Stimulated activated naive B cell treated with anti-CD40 and anti-IgM and Interleukin-4, amounts not matched to agents 10 μg/mL and 1 μg/mL and 100 μg/mL, for 72 hours (primary cell): ENCODE data around the gene SCARB2.
"Not testable (repeated sequence)": the region's sequence is repeated elsewhere in the genome, so short reads cannot be mapped to it uniquely, and the experiment has no call there.

Experiments used
- ATAC-seq, 2 donors: fragments of 150-1000 bp; cut with Tn5 transposase; replicated peaks; 2 replicates each; pipeline ENCODE4 v1.10.0; 2021; ENCODE audit warnings: moderate library complexity in 1 of 2
- DNase-seq: peaks from one replicate; pipeline ENCODE4 v3.0.0; 2021
- H3K27ac Mint-ChIP-seq: one replicate; pipeline ENCODE4 v1.8.0; 2022; ENCODE audit warnings: mild to moderate bottlenecking, mixed read lengths
- H3K27me3 Mint-ChIP-seq, 2 donors: one replicate each; pipeline ENCODE4 v1.8.0; 2022; ENCODE audit warnings: mixed read lengths in 2 of 2
- H3K36me3 Mint-ChIP-seq, 2 donors: one replicate each; pipeline ENCODE4 v1.8.0; 2022; ENCODE audit warnings: mixed read lengths in 2 of 2, mild to moderate bottlenecking in 1 of 2
- H3K4me1 Mint-ChIP-seq, 2 donors: one replicate each; pipeline ENCODE4 v1.8.0; 2022; ENCODE audit warnings: mixed read lengths in 2 of 2, mild to moderate bottlenecking in 1 of 2
- H3K4me3 Mint-ChIP-seq, 2 donors: one replicate each; pipeline ENCODE4 v1.8.0; 2022; ENCODE audit warnings: mild to moderate bottlenecking in 2 of 2, mixed read lengths in 2 of 2, moderate library complexity in 1 of 2
- H3K9me3 Mint-ChIP-seq, 2 donors: one replicate each; pipeline ENCODE4 v1.8.0; 2022; ENCODE audit warnings: mixed read lengths in 2 of 2, mild to moderate bottlenecking in 1 of 2

The SCARB2 gene

GRCh38 chr4:76213415-76214176 is at the start of gene SCARB2:
Gene SCARB2, minus strand, starts transcription at chr4:76213824. Its CDS starts 281 bp downstream, at chr4:76213543.
- Mint-ChIP-seq H3K4me3 (peak within 1 kb of the TSS; percentile 89 to 91), H3K4me1 (peaks cover 36 to 57% of the 10 kb centered on the region in 2 donors), H3K27me3 (no peaks in the 10 kb centered on the region), H3K27ac (peak within 1 kb of the TSS; percentile 92), H3K9me3 (no peaks in the 10 kb centered on the region), H3K36me3 (no peaks in the 10 kb centered on the region)
- DNase-seq (peak; percentile 70), ATAC-seq (peak; percentile 75)

- Mint-ChIP-seq H3K4me3 (no peak overlapping the region), H3K4me1 (no peaks in the 10 kb centered on the region), H3K27me3 (peaks cover 12 to 14% of the 10 kb centered on the region in 2 donors), H3K27ac (no peak overlapping the region), H3K36me3 (no peaks in the 10 kb centered on the region), H3K9me3 (no peaks in the 10 kb centered on the region)
- DNase-seq (no peak), ATAC-seq (no peak)
Observed at GRCh38 chr4:76260571-76260970, 46.9 kb upstream of the SCARB2 start.

- Mint-ChIP-seq H3K27ac (no peak overlapping the region), H3K4me1 (no peaks in the 10 kb centered on the region), H3K36me3 (peaks cover 0 to 3% of the 10 kb centered on the region in 2 donors), H3K4me3 (no peak overlapping the region), H3K9me3 (no peaks in the 10 kb centered on the region), H3K27me3 (peaks cover 30 to 38% of the 10 kb centered on the region in 2 donors)
- DNase-seq (no peak), ATAC-seq (no peak)
Observed at GRCh38 chr4:76257824-76258223, 44.2 kb upstream of the SCARB2 start.

GRCh38 chr4:76256968-76257367 is 43.3 kb upstream of the SCARB2 start:
- Mint-ChIP-seq H3K27ac (no peak overlapping the region), H3K9me3 (no peaks in the 10 kb centered on the region), H3K4me3 (no peak overlapping the region), H3K36me3 (peaks cover 0 to 3% of the 10 kb centered on the region in 2 donors), H3K27me3 (peaks cover 38 to 46% of the 10 kb centered on the region in 2 donors), H3K4me1 (no peaks in the 10 kb centered on the region)
- DNase-seq, result no peak
- no peak for ATAC-seq

- Mint-ChIP-seq H3K36me3 (peaks cover 0 to 3% of the 10 kb centered on the region in 2 donors), H3K4me3 (no peak overlapping the region), H3K9me3 (no peaks in the 10 kb centered on the region), H3K4me1 (peaks cover 4 to 6% of the 10 kb centered on the region in 2 donors), H3K27me3 (peaks cover 45 to 54% of the 10 kb centered on the region in 2 donors), H3K27ac (no peak overlapping the region)
- DNase-seq, result no peak
- ATAC-seq, result no peak
Observed at GRCh38 chr4:76256032-76256431, 42.4 kb upstream of the SCARB2 start.

- Mint-ChIP-seq H3K27ac (no peak overlapping the region), H3K4me1 (peaks cover 4 to 8% of the 10 kb centered on the region in 2 donors), H3K4me3 (no peak overlapping the region), H3K36me3 (peaks cover 0 to 3% of the 10 kb centered on the region in 2 donors), H3K9me3 (no peaks in the 10 kb centered on the region), H3K27me3 (peaks cover 51 to 71% of the 10 kb centered on the region in 2 donors)
- ATAC-seq (no peak), DNase-seq (no peak)
Observed at GRCh38 chr4:76253511-76253910, 39.9 kb upstream of the SCARB2 start.

- no peak overlapping the region for H3K27ac Mint-ChIP-seq
- peaks cover 46 to 73% of the 10 kb centered on the region in 2 donors for H3K27me3 Mint-ChIP-seq
- H3K4me1 Mint-ChIP-seq, result peaks cover 4 to 8% of the 10 kb centered on the region in 2 donors
- no peaks in the 10 kb centered on the region for H3K9me3 Mint-ChIP-seq
- DNase-seq, result no peak
- no peak overlapping the region for H3K4me3 Mint-ChIP-seq
- ATAC-seq, result no peak
- H3K36me3 Mint-ChIP-seq, result peaks cover 0 to 3% of the 10 kb centered on the region in 2 donors
Observed at GRCh38 chr4:76252271-76252653, 38.6 kb upstream of the SCARB2 start.

GRCh38 chr4:76251441-76252270 is 38.0 kb upstream of the SCARB2 start, which contains the start of gene FAM47E:
Gene FAM47E, plus strand, starts transcription at chr4:76251721. Its CDS starts 26 bp downstream, at chr4:76251747.
- peak; percentile 33 for DNase-seq
- ATAC-seq, result peak; percentile 95 to 97
- Mint-ChIP-seq H3K9me3 (no peaks in the 10 kb centered on the region), H3K27me3 (peaks cover 50 to 73% of the 10 kb centered on the region in 2 donors), H3K27ac (peak within 1 kb of the TSS; percentile 86), H3K36me3 (peaks cover 0 to 3% of the 10 kb centered on the region in 2 donors), H3K4me1 (peaks cover 4 to 8% of the 10 kb centered on the region in 2 donors), H3K4me3 (peak within 1 kb of the TSS; percentile 86 to 87)

DNA sequence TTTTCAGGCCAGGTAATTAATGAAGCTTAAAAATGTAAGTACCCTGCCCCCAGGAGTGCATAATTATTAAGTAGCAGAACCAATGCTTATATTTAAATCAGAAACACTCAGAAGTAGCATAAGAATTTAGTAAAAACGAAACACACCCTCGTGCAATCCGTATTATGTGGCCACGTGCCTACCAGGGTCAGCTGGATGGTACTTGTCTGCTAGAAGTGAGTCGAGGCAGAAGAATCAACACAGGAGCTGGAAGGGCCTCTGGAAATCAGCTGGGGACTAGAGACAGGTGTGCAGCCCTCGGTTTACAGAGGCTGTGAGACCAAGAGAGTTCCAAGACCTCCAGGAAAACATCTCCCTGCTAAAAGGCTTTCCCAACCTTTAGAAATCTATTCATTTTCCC is 37.3 kb upstream of the SCARB2 start:
- no peak for DNase-seq
- H3K27me3 Mint-ChIP-seq, result peaks cover 52 to 73% of the 10 kb centered on the region in 2 donors
- ATAC-seq, result peak; percentile 44 to 47
- no peaks in the 10 kb centered on the region for H3K9me3 Mint-ChIP-seq
- no peak overlapping the region for H3K27ac Mint-ChIP-seq
- H3K36me3 Mint-ChIP-seq, result peaks cover 0 to 3% of the 10 kb centered on the region in 2 donors
- H3K4me3 Mint-ChIP-seq, result peak overlapping the region; percentile 86 to 87
- H3K4me1 Mint-ChIP-seq, result peaks cover 4 to 8% of the 10 kb centered on the region in 2 donors

GRCh38 chr4:76246852-76247251 is 33.2 kb upstream of the SCARB2 start:
- H3K9me3 Mint-ChIP-seq, result no peaks in the 10 kb centered on the region
- no peak for ATAC-seq

GRCh38 chr4:76246025-76246424 is 32.4 kb upstream of the SCARB2 start:
- Mint-ChIP-seq H3K4me3 (no peak overlapping the region), H3K27me3 (peaks cover 32 to 35% of the 10 kb centered on the region in 2 donors), H3K27ac (no peak overlapping the region), H3K9me3 (peaks cover under 1% of the 10 kb centered on the region in 2 donors), H3K36me3 (no peaks in the 10 kb centered on the region), H3K4me1 (peaks cover 0 to 2% of the 10 kb centered on the region in 2 donors)
- ATAC-seq (no peak), DNase-seq (no peak)

More at GRCh38 chr4:76246852-76247251, 33.2 kb upstream of the SCARB2 start:
- Mint-ChIP-seq H3K27ac (no peak overlapping the region), H3K4me3 (no peak overlapping the region), H3K4me1 (peaks cover 4 to 8% of the 10 kb centered on the region in 2 donors), H3K36me3 (no peaks in the 10 kb centered on the region), H3K27me3 (peaks cover 36 to 40% of the 10 kb centered on the region in 2 donors)
- no peak for DNase-seq

GRCh38 chr4:76243877-76244276 is 30.3 kb upstream of the SCARB2 start:
- not testable (repeated sequence) for H3K36me3 Mint-ChIP-seq, H3K27ac Mint-ChIP-seq, H3K4me1 Mint-ChIP-seq, DNase-seq, H3K4me3 Mint-ChIP-seq, ATAC-seq
- H3K27me3 Mint-ChIP-seq, result peaks cover 24 to 26% of the 10 kb centered on the region in 2 donors
- H3K9me3 Mint-ChIP-seq, result peaks cover 10 to 14% of the 10 kb centered on the region in 2 donors

- Mint-ChIP-seq H3K9me3 (peaks cover 15 to 16% of the 10 kb centered on the region in 2 donors), H3K27me3 (peaks cover 14 to 18% of the 10 kb centered on the region in 2 donors), H3K4me1 (no peaks in the 10 kb centered on the region), H3K4me3 (no peak overlapping the region), H3K36me3 (peaks cover 5 to 8% of the 10 kb centered on the region in 2 donors), H3K27ac (no peak overlapping the region)
- no peak for DNase-seq
- ATAC-seq, result no peak
Observed at GRCh38 chr4:76240236-76240635, 26.6 kb upstream of the SCARB2 start.

DNA sequence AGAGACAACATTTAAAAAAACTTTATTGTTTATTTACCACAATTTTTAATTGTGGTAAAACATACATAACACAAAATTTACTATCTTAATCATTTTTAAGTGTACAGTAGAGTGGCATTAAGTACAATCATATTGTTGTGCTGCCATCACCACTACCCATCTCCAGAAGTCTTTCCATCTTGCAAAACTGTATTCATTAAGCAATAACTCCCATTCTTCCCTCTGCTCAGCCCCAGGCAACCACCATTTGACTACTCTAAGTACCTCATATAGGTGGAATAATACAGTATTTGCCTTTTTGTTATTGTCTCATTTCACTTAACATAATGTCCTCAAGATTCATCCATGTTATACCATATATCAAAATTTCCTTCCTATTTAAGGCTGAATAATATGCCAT is 25.1 kb upstream of the SCARB2 start:
- Mint-ChIP-seq H3K4me1 (no peaks in the 10 kb centered on the region), H3K4me3 (no peak overlapping the region), H3K36me3 (peaks cover 5 to 8% of the 10 kb centered on the region in 2 donors), H3K9me3 (peaks cover 15 to 16% of the 10 kb centered on the region in 2 donors), H3K27ac (no peak overlapping the region), H3K27me3 (peaks cover 7 to 14% of the 10 kb centered on the region in 2 donors)
- DNase-seq, result no peak
- ATAC-seq, result no peak
